ENCODE measurements around the gene PARD3B.

PARD3B gene

DNA sequence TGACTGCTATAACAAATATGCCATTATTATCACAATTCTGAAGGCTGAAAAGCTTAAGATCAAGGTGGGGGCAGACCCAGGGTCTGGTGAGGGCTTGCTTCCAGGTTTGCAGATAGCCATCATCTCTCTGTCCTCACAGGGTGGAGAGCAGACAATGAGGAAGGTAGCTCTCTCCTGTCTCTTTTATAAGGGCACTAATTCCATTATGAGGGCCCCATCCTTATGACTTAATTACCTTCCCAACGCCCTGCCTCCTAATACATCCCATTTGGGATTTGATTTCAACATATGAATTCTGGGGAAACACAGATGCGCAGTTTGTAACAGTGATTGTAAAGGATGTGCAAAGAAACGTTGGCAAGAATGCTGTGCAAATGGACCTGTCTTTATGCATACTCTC lies 44.8 kb downstream of the PARD3B start:
- no peak for DNase-seq

GRCh38 chr2:204591225-204591624 lies 46.0 kb downstream of the PARD3B start:
- no peak for DNase-seq

GRCh38 chr2:204604061-204604460 lies 58.8 kb downstream of the PARD3B start:
- DNase-seq, result no peak

- no peak for DNase-seq
Observed at GRCh38 chr2:204608237-204608939, 63.1 kb downstream of the PARD3B start.

- DNase-seq, result no peak
Observed at GRCh38 chr2:204611017-204611631, 65.8 kb downstream of the PARD3B start.

GRCh38 chr2:204611764-204612163 lies 66.5 kb downstream of the PARD3B start:
- no peak for DNase-seq

DNA sequence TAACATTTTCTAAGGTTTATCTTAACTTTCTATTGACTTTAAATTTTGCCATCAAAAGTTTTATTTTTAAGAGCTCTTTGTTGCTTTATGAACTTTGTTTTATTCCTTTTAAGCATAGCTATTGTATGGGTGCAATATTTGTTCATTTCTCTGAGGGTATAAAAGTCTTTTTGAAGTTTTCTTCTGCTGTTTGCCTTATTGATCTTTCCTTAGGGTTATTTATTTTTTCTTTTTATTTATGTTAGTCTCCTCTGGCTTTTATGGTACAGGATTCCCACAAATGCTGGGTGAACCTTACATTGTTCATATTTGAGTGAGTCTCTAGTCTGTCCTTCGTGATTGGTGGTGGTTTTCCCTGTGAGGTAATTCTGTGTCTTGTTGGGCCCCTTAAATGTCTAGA lies 68.4 kb downstream of the PARD3B start:
- no peak for DNase-seq

GRCh38 chr2:204615456-204615855 lies 70.2 kb downstream of the PARD3B start:
- DNase-seq, result no peak

GRCh38 chr2:204625135-204625534 lies 79.9 kb downstream of the PARD3B start:
- DNase-seq, result no peak

- DNase-seq, result no peak
Observed at GRCh38 chr2:204628926-204629712, 83.8 kb downstream of the PARD3B start.

DNA sequence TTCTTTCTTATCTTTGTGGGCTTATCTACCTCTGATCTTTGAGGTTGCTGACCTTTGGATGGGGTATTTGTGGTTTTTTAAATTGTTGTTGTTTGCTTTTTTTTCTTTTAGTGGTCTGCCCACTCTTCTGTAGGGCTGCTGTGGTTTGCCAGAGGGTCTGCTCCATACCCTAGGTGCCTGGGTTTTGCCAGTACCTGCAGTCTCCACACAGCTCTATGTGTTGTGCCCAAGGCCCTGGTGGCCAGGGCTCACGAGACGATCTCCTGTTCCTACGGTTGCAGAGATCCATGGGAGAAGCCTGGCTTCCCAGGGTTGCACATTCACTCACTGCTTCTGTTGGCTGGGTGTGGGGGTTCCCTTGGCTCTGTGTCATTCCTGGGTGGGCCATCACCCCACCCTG lies 87.1 kb downstream of the PARD3B start:
- no peak for DNase-seq

- DNase-seq, result no peak
Observed at GRCh38 chr2:204634564-204634963, 89.3 kb downstream of the PARD3B start.

DNA sequence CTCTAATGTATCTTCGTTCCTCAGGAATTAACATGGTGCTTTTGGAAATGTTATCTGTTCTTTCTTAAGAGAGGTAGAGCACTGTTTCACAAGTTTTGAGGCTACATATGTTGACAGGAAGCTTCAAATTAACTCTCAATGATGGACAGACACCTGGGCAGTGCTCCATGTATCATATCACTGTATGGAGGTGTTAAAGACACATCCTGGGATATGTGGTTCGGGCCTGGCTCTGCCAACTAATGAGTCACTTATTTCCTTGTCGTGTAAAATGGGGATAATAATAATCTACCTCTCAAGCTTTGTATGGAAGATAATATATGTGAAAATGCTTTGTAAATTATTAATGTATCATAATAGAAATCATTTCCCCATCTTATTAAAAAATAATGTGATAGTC lies 90.2 kb downstream of the PARD3B start:
- no peak for DNase-seq

DNA sequence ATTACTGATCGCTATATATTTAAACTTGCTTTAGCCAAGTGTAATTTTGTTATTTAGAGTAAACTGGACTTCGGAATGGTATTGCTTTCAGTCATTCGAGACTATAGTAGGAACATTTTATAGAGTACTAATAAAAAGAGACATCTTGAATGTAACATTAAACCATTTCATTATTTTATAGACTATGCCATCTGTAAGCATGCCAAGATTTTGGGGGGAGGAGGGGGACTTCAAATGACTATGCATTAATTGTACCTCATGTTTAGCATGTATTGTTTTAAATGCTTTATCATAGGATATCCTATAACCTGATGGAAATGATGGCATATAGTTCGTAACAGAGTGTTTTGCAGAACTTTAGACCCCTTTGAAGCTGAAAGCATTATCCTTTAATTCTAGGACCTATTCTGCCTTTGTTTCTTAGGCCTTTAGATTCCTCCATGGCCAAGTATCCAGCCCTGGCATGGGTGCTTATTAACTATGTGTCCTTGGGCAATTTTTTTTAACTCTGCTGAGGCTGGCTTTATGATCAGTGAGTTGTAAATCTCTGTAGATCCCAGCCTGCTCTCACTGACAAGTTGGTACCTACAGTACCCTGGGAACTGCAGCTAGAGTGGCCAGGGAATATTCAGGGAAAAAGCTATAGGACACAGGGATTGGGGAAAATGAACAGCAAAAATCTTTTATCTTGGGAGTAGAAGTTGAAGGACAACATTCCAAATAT lies 93.4 kb downstream of the PARD3B start:
- DNase-seq, result no peak

DNA sequence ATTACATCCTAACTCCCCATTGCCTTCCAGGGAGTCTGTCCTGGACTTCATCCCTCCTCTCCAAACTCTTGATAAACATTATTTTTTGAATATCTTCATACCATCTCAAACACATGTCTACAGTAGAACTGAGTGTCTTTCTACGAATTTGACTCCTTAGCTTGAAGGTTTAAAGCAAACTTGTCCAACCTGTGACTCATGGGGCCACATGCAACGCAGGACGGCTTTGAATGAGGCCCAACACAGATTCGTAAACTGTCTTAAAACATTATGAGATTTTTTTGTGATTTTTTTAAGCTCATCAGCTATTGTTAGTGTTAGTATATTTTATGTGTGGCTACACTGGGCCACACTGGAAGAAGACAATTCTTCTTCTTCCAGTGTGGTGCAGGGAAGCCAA lies 98.1 kb downstream of the PARD3B start:
- DNase-seq, result no peak

- DNase-seq, result no peak
Observed at GRCh38 chr2:204645018-204645773, 99.9 kb downstream of the PARD3B start.

DNA sequence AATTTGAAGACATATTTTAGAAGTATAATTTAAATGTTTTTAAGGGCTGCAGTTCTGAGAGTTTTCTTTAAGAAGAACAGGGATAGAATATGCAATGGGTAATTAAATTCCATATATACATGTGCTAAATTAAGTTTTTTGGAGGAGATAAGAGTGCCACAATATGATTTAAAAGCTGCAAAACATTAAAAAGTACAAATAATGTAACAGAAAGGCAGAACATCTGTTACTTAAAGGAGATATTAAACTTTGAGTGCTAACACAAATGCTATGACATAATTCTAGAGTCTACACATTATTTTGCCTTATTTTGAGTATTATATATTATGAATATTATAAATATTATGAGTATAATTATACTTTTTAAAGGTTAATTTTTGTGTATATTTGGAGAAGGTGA lies 102.4 kb downstream of the PARD3B start:
- DNase-seq, result no peak

GRCh38 chr2:204650611-204651010 lies 105.3 kb downstream of the PARD3B start:
- DNase-seq, result no peak

DNA sequence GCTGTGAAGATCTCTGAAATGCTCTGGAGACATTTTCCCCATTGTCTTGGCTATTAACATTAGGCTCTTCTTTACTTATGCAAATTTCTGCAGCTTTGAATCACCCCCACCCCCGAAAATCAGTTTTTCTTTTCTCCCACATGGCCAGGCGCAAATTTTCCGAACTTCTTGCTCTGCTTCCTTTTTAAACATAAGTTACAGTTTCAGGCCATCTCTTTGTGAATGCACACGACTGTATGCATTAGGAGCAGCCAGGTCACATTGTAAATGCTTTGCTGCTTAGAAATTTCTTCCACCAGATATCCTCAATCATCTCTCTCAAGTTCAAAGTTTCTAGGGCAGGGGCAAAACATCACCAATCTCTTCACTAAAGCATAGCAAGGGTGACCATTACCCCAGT lies 106.8 kb downstream of the PARD3B start:
- DNase-seq, result no peak

DNA sequence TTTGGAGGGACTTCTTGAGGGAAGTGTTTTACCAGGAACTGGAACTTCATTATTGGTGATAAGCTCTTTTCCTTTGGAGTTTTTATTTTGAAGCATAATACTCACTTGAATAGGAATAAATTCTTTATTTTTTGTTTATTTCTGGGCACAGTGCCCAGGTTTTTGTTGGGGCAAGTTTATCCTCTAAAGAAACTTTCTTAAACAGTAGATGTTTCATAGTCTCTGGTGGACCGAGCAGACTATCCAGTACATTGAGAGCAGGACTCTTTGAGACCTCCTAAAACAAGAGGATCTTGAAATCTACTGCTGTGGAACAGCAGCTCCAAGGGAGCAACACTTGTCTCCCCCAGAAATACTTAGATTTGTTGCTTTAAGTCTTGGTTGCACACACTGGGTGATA lies 109.4 kb downstream of the PARD3B start:
- DNase-seq, result no peak

DNA sequence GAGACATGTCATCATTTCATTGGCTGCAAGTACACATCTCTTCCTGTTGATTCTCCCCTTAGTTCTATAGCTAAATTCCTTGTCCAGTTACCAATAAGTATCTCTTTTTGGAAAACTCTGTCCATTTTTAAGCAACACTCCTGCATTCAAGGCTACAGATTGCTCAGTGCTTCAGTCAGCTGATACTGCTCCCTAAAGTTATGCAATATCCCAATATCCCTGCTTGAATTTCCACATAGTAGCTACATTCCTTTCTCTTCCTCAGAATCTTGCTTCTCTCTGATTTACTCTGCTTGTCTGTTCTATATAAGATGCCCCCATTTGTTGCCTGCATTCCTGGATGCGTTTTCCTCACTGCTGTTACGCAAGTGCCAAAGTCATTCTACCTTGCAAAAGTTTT lies 109.8 kb downstream of the PARD3B start:
- no peak for DNase-seq

DNA sequence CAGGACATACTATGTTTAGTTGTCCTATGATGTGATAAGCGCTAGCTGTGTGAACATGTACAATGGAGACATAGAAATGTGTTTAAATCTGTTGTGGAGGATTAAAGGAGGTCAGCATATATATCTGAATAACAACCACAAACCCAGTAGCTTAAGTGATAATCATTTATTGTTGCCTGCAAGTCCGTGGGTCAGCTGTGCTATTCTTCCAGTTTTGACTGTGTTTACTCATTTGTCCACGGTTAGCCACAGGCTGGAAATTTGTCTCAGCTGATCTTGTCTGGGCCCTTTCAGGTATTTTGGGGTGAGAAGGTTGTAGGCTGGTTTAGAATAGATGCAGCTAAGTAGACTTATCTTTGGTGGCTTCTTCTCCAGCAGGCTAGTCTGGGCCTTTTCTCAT lies 110.4 kb downstream of the PARD3B start:
- no peak for DNase-seq

- DNase-seq, result no peak
Observed at GRCh38 chr2:204657024-204657423, 111.7 kb downstream of the PARD3B start.
